ENCODE measurements around the gene RPRD1B. TPM values are rescaled to one million over a fixed set of nuclear protein-coding genes. Genes with fewer than 3 reads are reported as not detected.
A peak's percentile ranks its signal among the peaks of the same experiment; 100 is the strongest.

Gene RPRD1B, protein sequence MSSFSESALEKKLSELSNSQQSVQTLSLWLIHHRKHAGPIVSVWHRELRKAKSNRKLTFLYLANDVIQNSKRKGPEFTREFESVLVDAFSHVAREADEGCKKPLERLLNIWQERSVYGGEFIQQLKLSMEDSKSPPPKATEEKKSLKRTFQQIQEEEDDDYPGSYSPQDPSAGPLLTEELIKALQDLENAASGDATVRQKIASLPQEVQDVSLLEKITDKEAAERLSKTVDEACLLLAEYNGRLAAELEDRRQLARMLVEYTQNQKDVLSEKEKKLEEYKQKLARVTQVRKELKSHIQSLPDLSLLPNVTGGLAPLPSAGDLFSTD
- 10 to 100 TPM; 34.1 to 37.4 TPM for total RNA-seq

DNA sequence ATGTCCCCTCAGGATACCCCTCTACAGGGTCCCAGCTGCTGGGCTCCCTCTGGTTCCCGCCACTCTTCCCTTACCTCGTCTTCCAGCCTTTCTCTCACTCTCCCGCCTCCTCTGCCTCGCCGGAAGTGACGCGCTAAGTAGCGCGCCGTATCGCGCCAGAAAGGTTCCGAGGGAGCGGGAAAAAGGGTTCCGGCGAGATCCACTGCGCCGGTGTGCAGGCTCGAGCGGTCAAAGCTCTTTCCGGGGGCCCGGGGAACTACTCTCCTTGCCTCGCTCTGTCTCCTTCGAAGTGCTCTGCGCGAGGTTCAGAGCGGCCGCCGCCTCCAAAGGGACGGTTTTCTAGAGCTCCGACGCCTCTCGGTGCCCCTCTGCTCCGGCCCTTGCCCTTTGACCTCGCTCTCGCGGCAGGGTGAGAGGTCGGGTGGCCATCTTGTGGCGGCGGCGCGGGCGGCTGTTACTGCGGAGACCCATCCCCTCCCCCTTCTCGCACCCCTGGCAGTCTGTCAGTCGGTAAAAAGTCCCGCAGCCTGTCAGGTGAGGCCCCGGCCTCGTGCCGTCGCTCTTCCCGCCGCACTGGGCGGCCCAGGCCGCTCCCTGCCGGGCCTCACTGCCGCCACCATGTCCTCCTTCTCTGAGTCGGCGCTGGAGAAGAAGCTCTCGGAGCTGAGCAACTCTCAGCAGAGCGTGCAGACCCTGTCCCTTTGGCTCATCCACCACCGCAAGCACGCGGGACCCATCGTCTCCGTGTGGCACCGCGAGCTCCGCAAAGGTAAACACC lies at the start of gene RPRD1B, which contains the start of gene TTI1:
Gene RPRD1B, plus strand, starts transcription at position 417 of the 778 bp plus-strand sequence. Its CDS starts 202 bp downstream, at position 619.
Gene TTI1, minus strand, starts transcription at position 127 of the 778 bp plus-strand sequence. CDS start 19,640 bp downstream, outside the sequence.
- H3K27me3 Mint-ChIP-seq: no peaks in the 10 kb centered on the region

DNA sequence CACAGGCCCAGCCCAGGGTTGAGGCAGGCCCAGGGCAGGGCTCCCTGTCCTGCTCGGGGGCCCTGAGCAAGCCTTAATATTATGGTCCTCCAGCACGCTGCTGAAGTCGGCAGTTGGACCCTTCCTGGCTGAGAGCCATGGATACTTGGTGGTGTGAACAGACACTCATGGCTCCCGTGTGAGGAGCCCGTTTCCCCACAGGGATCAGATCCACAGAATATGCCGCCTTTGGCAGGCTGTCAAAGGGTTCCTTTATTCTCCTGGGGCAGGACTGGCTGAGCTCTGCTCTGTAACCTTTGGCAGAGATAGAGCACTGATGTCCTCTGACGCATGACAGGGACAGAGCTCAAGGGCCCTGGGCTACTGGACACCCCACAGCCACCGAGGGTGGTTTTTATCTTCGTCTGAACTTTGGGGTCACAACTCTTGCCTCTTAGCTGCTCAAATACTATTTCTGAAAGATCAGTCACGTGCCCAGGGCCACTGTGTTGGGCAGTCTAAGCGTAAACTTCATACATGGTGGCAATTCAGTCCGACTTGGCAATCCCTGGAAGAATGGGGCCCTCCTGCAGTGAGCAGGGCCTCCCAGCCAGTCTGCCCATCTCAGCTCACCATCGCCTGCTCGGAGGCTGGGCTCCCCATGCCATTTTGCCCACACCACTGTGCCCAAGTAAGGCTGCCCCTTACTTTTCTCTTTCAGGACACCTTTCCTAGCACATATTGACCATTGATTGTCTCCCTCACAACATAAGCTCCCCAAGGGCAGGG lies 49.3 kb upstream of the RPRD1B start:
- H3K4me1 Mint-ChIP-seq: peaks cover 4% of the 10 kb centered on the region
- DNase-seq (no peak), ATAC-seq (no peak)
- H3K36me3 Mint-ChIP-seq: peaks cover 21% of the 10 kb centered on the region
- CTCF ChIA-PET: interaction anchor here (1.1 kb wide), 1 partner anchor 8 kb away, joined by 3 read pairs; no protein-coding TSS in a partner anchor
- H3K27me3 Mint-ChIP-seq: no peaks in the 10 kb centered on the region
- no peak overlapping the region for H3K4me3 Mint-ChIP-seq
- no peaks in the 10 kb centered on the region for H3K9me3 Mint-ChIP-seq (ENCODE audit: low read depth)
- H3K27ac Mint-ChIP-seq: no peak overlapping the region

More for the DNA sequence above, at the start of gene RPRD1B, which contains the start of gene TTI1:
- H3K27ac Mint-ChIP-seq: peak within 1 kb of the TSS; percentile 99
- peaks cover 59% of the 10 kb centered on the region for H3K4me1 Mint-ChIP-seq
- DNase-seq (peak; percentile 94), ATAC-seq (peak; percentile 88)
- peaks cover 46% of the 10 kb centered on the region for H3K36me3 Mint-ChIP-seq
- no peaks in the 10 kb centered on the region for H3K9me3 Mint-ChIP-seq (ENCODE audit: low read depth)
- CTCF ChIA-PET: interaction anchor here (0.9 to 2.2 kb wide), 8 partner anchors 12 to 855 kb away, joined by 3 to 12 read pairs (median 3); partner anchors contain the start of genes MROH8 and RPN2
- H3K4me3 Mint-ChIP-seq: peak within 1 kb of the TSS; percentile 98

DNA sequence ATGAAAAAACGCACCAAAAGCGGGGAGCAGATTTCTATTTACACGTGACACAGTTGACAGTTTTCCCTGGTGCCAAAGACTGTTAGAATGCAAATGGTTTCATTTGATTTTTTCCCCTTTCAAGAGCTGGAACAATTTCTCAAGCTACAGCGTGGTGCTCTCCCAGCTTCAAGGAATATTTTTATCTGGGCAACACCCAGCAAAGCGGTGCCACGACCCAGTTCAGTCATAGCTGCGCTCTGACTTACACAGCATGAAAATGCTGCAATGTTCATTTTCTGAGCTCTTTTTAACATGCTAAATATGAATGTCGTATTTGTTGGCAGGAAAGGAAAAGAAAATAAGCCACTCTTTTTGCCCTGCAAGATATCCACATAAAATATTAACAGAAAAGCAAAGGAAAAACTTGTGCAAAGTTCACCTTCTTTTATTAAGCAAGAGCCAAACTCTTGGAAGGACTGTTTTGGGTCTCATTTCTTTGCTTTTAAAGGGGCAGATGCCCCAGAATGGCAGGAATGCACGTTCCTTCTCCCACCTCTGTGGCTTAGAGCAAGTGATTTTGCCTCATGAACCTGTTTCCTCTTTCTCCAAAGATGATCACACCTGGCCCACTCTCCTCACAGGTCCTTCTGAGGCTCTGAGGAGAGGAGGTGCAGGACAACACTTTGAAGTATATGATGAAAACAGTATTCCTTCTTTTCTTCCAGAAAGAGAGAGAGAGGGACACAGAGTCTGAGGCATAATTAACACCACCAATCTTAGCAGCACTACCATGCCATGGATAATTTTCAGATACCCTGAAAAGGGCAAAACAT lies 47.3 kb upstream of the RPRD1B start:
- Mint-ChIP-seq H3K9me3 (ENCODE audit: low read depth) (no peaks in the 10 kb centered on the region), H3K27ac (no peak overlapping the region), H3K4me1 (peaks cover 24% of the 10 kb centered on the region), H3K36me3 (peaks cover 27% of the 10 kb centered on the region), H3K27me3 (no peaks in the 10 kb centered on the region), H3K4me3 (no peak overlapping the region)
- ATAC-seq (no peak), DNase-seq (no peak)
- CTCF ChIA-PET: no interaction called here

DNA sequence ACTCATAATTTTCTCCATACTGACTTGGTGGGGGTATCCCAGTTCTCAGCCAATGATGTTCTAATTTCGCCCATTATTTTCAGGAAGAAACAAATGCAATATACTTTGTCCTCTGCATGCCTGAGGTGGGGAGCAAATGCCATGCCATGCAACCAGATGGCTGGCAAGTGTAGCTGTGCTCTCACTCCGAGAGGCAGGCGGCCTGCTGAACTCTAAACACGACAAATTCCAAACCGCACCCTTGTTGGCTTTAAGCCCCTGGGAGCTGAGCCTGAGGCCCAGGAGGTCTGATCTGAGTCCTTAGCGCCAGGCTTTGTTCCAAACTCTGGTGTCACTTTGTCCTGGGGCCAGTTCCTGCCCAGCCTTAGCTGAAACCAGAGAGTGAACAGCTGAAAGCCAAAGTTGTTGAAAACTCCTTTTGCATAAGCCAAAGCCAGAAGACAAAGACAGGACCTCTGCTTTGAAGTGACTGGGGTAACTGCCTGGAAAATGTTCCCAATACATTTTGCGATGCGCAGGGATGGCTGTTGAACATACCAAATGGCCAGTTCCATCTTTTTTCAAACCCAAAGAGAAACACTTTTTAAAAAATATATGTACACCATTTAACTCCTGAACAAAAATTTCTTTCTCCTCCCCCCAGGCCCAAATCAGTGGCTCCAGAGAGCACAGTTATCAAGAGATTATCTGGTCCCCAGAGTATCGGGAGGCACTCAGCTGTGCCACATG lies 46.5 kb upstream of the RPRD1B start:
- no peak overlapping the region for H3K27ac Mint-ChIP-seq
- H3K9me3 Mint-ChIP-seq (ENCODE audit: low read depth): no peaks in the 10 kb centered on the region
- H3K36me3 Mint-ChIP-seq: peaks cover 24% of the 10 kb centered on the region
- peaks cover 31% of the 10 kb centered on the region for H3K4me1 Mint-ChIP-seq
- no peak for ATAC-seq
- CTCF ChIA-PET: no interaction called here
- no peak overlapping the region for H3K4me3 Mint-ChIP-seq
- no peak for DNase-seq
- H3K27me3 Mint-ChIP-seq: no peaks in the 10 kb centered on the region

DNA sequence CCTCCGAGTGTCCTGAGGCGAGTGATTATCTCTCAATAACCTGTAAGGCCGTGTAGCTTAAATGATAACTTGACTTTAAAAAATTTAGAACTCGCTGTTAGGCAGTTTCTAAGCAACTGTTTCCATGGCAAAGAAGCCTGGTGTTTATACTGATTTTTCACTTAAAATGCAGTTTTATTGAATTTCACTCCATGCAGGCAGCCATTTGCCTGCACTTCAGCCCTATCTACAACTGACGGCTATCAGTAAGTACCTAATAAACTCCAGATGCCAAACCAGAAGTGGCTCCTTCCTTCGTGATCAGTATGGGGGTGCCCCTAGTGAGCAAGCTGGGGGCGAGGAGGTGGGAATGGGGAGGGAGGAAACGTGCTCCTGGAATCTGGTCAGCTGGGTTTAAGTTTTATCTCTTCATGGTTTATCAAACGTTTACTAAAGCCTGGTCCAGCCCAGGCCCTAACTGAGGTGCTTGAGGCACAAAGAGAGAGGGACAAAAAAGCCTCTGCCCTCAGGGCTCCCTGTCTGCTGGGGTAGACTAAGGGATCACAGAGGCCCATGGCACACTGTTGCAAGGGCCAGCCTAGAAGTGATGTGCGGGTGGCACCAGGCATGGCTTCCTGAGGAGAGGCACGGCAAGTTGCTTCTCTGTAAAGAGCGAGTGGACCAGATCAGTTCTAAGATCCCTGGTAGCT lies 45.8 kb upstream of the RPRD1B start:
- Mint-ChIP-seq H3K4me1 (peaks cover 35% of the 10 kb centered on the region), H3K27ac (no peak overlapping the region), H3K9me3 (ENCODE audit: low read depth) (no peaks in the 10 kb centered on the region), H3K36me3 (peaks cover 22% of the 10 kb centered on the region), H3K27me3 (no peaks in the 10 kb centered on the region), H3K4me3 (no peak overlapping the region)
- no peak for DNase-seq
- CTCF ChIA-PET: interaction anchor here (1.0 kb wide), 1 partner anchor 85 kb away, joined by 4 read pairs; no protein-coding TSS in a partner anchor
- no peak for ATAC-seq

DNA sequence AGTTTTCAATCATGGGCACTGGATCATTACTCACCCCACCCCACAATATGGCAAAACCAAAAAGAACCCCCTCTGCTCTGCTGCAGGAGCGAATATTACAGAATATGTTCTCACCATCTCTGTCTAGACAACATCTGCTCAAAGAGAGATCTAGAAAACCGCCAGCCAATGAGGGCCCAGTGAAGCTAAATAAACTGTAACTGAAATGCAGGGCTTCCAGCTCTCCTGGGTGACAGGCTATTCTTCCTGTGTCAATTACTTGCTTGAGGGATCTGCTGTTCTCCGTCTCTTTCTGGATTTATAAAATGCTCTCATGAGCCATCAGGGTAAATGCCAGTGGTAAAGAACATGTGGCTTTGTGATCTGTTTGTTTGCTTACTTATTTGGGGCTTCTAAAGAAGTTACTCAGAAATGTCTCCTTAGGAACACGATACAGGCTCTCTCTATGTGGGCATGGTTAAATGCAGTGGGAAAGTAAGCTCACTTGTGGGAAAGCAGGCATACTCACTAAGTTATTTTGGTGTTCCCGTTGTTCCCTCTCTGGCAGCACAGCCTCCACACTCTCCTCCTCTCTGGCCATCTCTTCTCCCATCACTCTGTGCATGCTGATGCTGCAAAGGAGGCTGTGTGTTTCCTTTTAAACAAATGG lies 45.1 kb upstream of the RPRD1B start:
- no peak for DNase-seq
- H3K9me3 Mint-ChIP-seq (ENCODE audit: low read depth): no peaks in the 10 kb centered on the region
- no peaks in the 10 kb centered on the region for H3K27me3 Mint-ChIP-seq
- H3K27ac Mint-ChIP-seq: peak overlapping the region; percentile 7
- CTCF ChIA-PET: interaction anchor here (1.0 kb wide), 1 partner anchor 86 kb away, joined by 4 read pairs; no protein-coding TSS in a partner anchor
- ATAC-seq: no peak
- H3K36me3 Mint-ChIP-seq: peaks cover 21% of the 10 kb centered on the region
- H3K4me1 Mint-ChIP-seq: peaks cover 37% of the 10 kb centered on the region
- H3K4me3 Mint-ChIP-seq: no peak overlapping the region

DNA sequence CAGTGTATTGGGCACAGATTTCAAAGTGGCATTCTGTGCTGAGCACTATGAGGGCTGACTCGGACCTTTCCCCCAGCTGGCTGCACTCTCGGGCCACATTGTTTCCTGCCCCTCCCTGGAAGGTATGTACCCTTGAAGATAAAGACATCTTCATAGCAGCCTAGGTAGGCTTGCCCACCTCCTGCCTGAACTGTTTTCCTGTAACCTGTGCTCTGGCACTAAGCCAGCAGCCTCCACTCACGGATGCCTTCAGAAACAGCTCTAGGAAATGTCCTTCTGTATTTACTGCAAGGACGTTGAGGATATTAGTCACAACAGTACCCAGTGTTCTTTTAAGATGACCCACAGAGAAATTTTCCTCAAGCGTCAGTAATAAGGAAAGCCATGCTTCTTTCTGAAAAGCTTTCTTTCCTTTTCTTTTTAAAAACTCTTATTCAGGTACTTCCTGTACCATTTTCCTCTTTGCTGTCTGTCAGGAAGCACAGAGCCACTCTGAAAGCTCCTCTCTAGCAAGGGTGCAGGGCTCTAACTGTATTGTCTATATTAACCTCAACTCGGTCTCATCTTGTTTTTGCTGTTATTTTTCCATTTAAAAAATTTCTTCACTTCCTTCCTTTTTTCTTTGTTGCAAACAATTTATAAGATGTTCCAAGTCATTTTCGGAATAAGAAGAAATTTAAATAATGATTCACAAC lies 43.8 kb upstream of the RPRD1B start:
- ATAC-seq (no peak), DNase-seq (no peak)
- CTCF ChIA-PET: interaction anchor here (0.6 kb wide), 1 partner anchor 66 kb away, joined by 3 read pairs; no protein-coding TSS in a partner anchor
- H3K27me3 Mint-ChIP-seq: no peaks in the 10 kb centered on the region
- peak overlapping the region; percentile 87 for H3K27ac Mint-ChIP-seq
- H3K4me1 Mint-ChIP-seq: peaks cover 37% of the 10 kb centered on the region
- no peak overlapping the region for H3K4me3 Mint-ChIP-seq
- H3K9me3 Mint-ChIP-seq (ENCODE audit: low read depth): no peaks in the 10 kb centered on the region
- peaks cover 24% of the 10 kb centered on the region for H3K36me3 Mint-ChIP-seq

DNA sequence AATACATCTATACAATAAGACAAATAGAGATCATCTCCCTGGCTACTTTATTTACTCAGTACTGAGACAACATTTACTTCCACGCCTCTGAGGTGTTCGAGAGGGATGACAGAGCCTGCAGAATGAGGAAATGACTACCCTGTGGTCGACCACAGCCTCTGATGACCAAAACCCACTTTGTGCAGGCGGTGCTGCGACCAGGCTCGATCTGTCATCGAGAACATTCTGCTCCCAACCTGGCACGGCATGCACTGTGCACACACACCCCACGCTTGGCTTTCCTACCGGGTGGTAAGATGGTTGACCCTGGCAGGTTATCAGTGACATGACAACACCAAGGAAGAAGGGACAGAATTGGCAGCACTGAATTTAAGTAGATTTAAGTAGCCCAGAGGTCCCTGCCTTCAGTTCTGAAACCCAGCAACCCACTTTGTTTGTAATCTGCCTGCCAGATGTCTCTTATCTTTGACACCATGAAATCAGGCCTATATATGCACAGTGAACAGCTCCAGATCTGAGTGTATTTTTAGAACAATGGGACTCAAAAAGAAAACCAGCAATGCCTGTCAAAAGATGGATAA lies 42.9 kb upstream of the RPRD1B start:
- Mint-ChIP-seq H3K27ac (peak overlapping the region; percentile 87), H3K27me3 (no peaks in the 10 kb centered on the region), H3K4me3 (peak overlapping the region; percentile 18), H3K4me1 (peaks cover 37% of the 10 kb centered on the region), H3K9me3 (ENCODE audit: low read depth) (no peaks in the 10 kb centered on the region), H3K36me3 (peaks cover 28% of the 10 kb centered on the region)
- DNase-seq (peak; percentile 96), ATAC-seq (peak; percentile 89)
- CTCF ChIA-PET: interaction anchor here (1.1 to 5.6 kb wide), 3 partner anchors 88 to 426 kb away, joined by 6 to 37 read pairs (median 8); no protein-coding TSS in a partner anchor

DNA sequence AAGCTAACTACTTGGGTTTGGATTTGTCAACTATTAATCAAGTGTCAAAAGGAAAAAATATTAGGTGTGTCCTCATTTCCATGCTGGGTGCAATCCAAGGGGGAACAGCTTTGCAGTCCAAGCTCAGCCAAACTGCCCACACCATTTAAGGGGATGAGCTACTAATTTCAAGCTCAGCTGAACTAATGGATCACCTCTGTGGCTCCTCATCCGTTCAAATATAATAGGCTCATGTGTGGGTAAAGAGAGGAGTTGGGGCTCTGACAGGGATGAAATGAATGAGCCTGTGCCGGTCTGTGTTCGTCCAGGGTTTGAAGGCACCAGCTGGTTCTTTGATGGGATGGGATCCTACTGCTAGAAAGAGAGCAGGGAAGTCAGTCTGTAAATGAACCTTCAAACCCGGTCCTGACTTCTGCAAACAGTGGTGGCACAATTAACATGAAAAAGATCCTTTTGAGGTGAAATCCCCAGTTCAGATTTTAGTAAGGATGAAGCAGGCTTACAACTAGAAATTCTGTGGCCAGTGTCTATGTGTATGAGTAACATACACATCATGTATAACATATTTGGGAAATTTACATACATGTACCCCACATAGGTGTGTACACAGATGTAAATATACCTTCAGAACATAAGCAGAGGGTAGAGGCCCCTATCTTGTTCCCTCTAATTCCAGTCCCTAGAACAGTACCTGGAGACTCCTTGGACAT lies 42.2 kb upstream of the RPRD1B start:
- no peak for ATAC-seq
- no peak for DNase-seq
- CTCF ChIA-PET: interaction anchor here (0.7 to 5.6 kb wide), 5 partner anchors 8 to 427 kb away, joined by 3 to 37 read pairs (median 8); no protein-coding TSS in a partner anchor
- Mint-ChIP-seq H3K4me1 (peaks cover 37% of the 10 kb centered on the region), H3K4me3 (no peak overlapping the region), H3K36me3 (peaks cover 32% of the 10 kb centered on the region), H3K27ac (peak overlapping the region; percentile 87), H3K9me3 (ENCODE audit: low read depth) (no peaks in the 10 kb centered on the region), H3K27me3 (no peaks in the 10 kb centered on the region)

DNA sequence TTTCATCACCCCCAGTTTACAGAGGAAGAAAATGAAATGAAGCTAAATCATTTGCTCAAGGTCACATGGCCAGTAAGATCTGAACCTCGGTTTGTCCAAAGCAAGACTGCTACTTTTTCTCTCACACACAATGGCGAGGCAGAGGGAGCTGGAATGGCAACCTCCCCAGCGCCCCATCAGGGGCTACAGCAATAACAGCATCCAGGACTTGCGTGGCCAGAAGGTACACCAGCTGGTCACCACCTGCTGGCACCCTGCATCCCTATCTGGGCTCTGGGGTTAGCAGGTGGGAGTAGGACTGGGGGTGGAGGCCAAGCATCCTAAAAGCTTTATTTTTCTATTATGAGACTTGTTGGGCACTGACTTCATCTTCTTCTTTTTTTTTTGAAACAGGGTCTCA lies 41.6 kb upstream of the RPRD1B start:
- peak overlapping the region; percentile 87 for H3K27ac Mint-ChIP-seq
- peaks cover 33% of the 10 kb centered on the region for H3K36me3 Mint-ChIP-seq
- CTCF ChIA-PET: interaction anchor here (0.7 to 5.6 kb wide), 5 partner anchors 9 to 427 kb away, joined by 3 to 37 read pairs (median 8); no protein-coding TSS in a partner anchor
- no peaks in the 10 kb centered on the region for H3K9me3 Mint-ChIP-seq (ENCODE audit: low read depth)
- DNase-seq (no peak), ATAC-seq (no peak)
- no peaks in the 10 kb centered on the region for H3K27me3 Mint-ChIP-seq
- peaks cover 37% of the 10 kb centered on the region for H3K4me1 Mint-ChIP-seq
- no peak overlapping the region for H3K4me3 Mint-ChIP-seq
